HG02885 (cell line): ENCODE measurements around the gene GNAZ.
"Not testable (repeated sequence)": the region's sequence is repeated elsewhere in the genome, so short reads cannot be mapped to it uniquely, and the experiment has no call there.

Experiments
- ATAC-seq: cut with Tn5 transposase; IDR thresholded peaks from one replicate; pipeline ENCODE4 v1.9.1; 2021; ENCODE audit warnings: mild to moderate bottlenecking; ENCODE audit not compliant: unreplicated experiment, poor library complexity

GNAZ gene

DNA sequence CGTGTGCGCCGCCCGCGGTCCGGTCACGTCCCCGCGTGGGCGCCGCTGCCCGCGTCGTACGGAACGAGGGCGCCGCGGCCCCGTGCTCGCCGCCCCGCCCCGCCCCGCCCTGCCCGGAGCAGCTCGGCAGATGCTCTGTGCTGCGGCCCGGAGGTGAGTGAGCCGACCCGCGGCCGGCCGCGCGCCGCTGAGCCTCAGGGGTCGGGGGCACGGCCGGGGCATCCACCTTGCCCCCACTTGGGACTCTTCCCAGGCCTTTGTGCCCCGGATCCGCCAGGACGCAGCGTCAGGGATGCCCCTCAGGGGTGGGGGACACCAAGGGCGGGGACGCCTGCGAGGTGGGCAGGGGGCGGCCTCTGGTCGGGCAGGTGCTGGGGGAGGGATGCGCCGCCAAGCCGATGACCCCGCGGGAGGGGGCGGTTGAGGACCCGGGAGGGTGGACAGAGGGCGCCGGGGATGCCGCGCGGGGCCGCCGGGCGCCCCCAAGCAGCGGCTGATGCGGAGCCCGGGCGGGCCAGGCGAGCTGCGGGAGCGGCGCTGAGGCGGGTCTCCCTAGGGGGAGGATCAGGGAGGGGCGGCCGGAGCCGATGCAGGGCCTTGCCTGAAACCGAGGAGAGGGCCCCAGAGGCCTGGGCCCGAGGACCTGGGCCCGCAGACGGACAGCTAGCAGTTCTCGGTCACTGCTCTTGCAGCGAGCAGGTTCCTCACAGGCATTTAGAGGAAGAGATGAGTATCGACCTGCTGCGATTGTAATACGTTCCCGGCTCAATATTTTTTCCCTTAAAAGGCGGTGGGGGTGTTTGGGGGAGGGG is at the start of gene GNAZ:
Gene GNAZ (plus strand): TSS at position 102 of the 812 bp plus-strand sequence. CDS start 25,177 bp downstream, outside the sequence.
- ATAC-seq, result peak; percentile 26

GRCh38 chr22:23020659-23021293 is 49.5 kb upstream of the GNAZ start:
- ATAC-seq, result no peak

- not testable (repeated sequence) for ATAC-seq
These were observed 48.5 kb upstream of the GNAZ start for GRCh38 chr22:23021660-23022353.

DNA sequence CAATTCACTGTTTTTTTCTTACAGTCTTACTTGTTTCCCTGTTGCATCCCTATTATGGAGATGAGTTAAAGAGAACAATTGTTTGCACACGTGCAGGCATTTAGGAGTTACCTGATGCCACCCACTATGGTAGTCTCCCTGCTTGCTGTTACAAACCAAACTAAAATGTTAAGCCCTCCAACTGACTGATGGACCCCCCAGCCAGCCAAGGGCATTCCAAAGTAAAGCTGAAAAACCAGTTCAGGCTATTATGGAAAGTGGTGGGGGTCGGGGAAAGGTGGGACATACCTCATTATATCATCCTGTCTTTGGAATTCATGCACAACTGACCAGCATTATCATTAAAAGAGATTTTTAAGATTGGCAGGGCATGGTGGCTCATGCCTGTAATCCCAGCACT is 47.0 kb upstream of the GNAZ start:
- no peak for ATAC-seq

DNA sequence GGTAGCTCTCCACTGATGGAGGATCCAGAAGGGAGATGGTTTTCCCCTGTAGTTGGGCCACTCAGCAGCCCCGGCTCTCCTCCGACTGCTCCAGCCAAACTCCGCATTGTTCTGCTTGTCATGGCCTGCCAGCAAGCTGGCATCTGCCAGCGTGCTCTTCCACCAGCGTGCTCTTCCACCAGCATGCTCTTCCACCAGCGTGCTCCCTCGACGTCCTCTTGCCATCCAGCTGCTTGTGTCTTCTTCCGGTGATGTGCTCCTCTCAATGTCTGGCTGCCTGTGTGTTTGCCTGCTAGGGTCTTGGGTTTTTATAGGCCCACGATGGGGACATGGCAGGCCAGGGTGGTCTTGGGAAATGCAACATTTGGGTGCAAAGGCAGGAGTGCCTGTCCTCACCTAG is 43.5 kb upstream of the GNAZ start:
- ATAC-seq, result no peak

DNA sequence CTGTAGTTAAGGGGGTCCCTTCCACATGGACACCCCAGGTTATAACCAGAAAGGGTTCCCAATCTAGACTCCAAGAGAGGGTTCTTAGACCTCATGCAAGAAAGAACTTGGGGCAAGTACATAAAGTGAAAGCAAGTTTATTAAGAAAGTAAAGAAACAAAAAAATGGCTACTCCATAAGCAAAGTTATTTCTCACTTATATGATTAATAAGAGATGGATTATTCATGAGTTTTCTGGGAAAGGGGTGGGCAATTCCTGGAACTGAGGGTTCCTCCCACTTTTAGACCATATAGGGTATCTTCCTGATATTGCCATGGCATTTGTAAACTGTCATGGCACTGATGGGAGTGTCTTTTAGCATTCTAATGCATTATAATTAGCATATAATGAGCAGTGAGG is 42.5 kb upstream of the GNAZ start:
- ATAC-seq, result not testable (repeated sequence)

GRCh38 chr22:23029521-23030228 is 40.6 kb upstream of the GNAZ start:
- no peak for ATAC-seq

- no peak for ATAC-seq
These were observed 38.9 kb upstream of the GNAZ start for GRCh38 chr22:23031381-23031780.

- no peak for ATAC-seq
These were observed 38.5 kb upstream of the GNAZ start for GRCh38 chr22:23031786-23032185.

DNA sequence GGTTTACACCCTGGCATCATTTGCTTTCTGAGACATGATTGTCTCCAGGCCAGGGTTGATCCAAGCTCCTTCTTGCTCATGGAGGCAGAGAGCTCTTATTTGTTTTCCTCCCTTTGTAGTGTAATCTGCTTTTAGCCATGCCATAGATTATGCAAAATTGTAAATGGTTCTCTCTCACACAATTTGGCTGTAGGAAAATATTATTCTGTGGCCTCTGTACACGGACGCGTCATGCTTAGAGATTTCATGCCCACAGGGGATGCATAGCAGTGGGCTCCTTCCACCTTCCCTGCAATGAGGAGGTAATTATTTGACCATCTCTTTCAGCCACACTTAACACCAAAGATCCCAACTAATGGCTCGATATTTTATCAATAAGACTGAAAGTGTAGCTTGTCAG is 37.7 kb upstream of the GNAZ start:
- ATAC-seq, result no peak

GRCh38 chr22:23033116-23033905 is 37.0 kb upstream of the GNAZ start:
- ATAC-seq, result no peak

- no peak for ATAC-seq
These were observed 35.4 kb upstream of the GNAZ start for GRCh38 chr22:23034621-23035556.

DNA sequence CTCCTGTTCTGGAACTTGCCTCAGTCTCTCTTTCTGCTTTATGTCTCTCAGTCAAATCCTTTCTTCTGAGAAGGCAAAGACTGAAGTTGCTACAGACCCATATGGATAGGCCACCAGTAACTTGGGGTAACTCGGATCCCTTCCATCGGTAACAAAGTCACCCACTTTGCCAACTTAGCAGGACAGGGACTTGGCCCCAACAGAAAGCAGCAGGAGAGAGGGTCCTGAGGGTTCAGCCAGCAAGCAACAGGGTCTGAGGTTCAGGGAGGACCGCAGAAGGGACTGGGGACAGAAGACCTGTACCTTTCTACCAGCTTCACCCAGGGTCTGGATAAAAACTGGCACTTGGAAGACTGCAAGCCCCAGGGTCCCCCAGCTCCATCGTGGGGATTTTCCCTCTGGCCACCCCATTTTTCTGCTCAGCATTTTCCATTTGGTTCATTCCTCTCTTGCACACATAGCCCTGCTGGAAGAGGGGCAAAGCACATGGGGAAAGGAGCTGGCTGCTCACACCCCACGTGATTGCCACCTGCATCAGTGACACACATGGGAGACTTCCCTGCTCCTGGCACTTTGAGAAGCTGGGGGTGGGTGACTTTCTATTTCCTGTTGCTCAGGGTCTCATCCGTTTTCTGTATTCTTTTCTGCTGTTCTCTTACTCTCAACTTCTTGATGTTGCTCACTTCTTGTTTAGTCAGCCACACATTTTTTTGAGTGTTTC is 34.6 kb upstream of the GNAZ start:
- no peak for ATAC-seq

GRCh38 chr22:23036684-23037428 is 33.5 kb upstream of the GNAZ start:
- no peak for ATAC-seq

DNA sequence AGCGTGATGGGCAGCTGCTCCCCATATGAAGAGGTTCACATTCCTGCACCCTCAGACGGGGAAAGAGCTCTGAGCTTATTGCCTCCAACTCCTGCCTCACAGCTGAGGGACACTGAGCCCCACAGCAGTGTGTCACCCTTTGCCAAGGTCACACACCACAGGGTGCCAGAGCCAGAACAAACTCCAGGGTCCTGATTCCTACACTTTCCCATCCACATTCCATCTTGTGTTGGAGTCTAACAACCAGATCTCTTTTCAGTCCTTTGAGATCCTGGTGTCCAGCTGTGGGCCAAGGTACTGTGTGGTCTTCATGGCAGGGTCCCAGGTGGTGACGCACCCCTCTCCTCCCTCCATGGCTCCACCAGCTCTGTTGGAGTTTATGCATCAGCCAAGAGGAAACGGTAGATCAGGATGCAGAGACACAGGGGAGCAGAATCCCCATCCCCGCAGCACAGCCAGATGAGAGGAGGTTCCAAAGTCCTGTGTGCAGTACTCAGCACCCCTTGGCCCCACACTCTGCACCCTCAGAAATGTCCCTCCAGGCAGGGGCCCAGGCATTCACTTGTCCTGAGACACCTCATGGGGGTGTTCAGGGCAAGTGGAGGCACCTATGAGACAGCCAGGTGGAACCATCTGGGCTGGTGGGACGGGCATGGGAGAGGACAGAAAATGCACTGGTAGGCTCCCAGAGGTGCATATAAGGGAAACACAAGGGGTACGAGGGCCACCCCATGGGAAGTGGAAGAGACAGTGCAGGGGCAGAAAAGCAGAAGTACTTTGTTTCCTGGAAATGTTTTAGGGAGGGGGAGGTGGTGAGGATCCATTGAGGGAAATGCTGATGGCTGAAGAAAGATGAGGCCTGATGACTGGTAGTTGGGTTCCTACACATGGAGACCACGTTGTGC is 32.6 kb upstream of the GNAZ start:
- ATAC-seq, result no peak

DNA sequence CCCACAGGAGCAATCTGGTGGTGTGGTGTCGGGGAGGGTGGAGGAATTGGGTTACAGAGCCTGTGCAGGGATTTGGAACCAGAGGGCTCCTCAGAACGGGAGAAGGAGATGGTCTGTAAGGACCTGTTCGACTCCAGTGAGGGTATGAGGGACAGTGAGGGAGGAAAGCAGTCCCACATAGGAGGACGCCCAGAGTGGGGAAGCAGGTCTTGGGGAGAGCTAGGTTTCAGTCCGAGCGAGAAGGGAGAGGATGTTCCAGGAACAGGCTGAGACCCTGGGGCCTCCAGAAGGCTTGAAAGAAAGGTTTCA is 32.0 kb upstream of the GNAZ start:
- ATAC-seq, result no peak

DNA sequence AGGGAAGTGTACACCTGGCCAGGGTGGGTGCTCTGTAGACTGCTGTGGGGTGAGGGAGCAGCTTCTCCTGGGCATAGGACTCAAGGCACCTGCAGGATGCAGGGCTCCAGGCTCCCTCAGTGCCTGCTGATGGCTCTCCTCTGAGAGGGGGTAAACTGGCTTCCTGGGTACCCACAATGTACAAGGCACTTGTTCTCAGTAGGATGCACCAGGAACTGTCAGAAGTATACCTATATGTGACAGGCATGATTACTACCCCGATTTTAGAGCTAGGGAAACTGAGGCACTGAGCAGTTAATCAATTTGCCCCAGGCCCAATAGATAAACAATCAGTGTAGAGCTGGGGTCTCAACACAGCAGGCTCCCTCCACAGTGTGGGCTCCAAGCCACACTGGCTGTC is 31.4 kb upstream of the GNAZ start:
- ATAC-seq, result no peak
